Stimulated activated CD4-positive, alpha-beta T cell treated with anti-CD3 and anti-CD28 coated beads, Interleukin-4, amount 100 ng/mL, for 1 hour (primary cell): ENCODE measurements around the gene ITPK1.

Source experiments
- DNase-seq: peaks from one replicate; pipeline ENCODE4 v3.0.0-alpha.2; 2020

The ITPK1 gene

DNA sequence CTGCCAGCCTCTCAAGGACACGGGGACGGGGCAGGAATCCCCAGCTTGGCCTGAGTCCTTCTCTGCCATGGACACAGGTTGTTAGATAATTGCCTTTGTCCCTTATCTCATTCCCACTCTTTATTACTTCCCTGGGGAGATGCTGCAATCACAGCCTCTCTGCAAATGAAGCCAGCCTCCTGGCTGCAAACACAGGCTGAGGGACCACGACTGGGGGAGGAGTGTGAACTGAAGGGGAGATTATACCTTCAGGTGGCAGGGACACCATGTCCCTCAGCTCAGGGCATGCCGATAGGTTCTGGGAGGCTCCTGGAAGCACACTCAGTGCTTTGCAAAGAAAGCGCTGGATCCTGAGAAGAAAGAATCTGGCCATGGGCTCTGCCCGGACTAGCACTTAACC lies 208.9 kb downstream of the ITPK1 start:
- DNase-seq, result no peak

DNA sequence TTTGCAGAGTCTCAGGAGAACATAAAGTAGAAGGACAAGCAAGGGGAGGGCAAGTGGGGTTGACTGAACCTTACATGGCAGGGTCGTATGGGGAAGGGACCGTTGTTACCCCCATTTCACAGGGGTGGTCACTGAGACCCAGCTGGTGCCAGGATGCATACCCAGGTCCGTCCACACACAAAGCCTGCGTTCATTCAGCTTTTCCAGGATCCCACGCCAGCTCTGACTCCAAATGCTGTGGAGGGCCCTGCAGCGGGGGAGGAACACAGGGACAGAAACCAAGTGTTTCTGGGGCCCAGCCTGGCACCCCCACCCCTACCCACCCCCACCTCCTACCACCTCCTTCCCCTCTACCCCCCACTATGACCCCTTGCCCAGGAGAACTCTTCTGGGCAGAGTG lies 209.3 kb downstream of the ITPK1 start:
- no peak for DNase-seq

DNA sequence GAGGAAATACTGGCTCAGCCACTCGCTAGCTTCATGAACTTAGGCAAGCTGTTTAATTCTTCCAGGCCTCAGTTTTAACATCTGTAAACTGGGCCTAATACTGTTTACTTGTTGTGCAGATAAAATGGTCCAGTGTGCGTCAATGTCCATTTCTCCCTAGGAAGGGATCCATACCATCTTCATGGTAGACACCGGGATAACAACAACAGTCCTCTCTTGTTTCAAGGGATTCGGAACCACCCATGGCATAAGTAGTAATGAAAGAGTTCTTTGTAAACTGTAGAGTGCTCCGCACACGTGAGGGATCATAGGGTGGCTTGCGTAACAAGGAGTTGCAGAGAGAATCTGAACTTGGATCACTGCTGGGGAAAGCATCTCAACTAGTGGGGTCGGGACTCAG lies 210.1 kb downstream of the ITPK1 start:
- no peak for DNase-seq

DNA sequence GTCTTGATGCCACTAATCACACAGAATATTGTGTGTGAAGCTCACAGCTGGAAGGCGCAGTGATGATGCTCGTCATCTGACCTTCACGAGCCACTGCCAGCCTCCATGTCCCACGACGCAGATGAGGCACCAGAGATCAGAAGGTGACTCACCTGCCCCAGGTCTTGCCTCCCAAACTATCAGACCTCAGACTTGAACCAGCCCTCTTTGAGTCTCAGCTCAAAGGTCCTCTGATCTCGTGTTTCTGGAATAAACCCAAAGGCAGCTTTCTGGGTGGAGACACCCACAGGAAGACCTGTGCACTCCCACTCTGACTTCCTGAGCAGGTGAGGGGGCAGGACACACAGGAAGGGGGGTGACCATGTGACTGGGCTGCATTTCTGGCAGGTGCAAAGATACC lies 212.4 kb downstream of the ITPK1 start:
- DNase-seq, result peak; percentile 10

DNA sequence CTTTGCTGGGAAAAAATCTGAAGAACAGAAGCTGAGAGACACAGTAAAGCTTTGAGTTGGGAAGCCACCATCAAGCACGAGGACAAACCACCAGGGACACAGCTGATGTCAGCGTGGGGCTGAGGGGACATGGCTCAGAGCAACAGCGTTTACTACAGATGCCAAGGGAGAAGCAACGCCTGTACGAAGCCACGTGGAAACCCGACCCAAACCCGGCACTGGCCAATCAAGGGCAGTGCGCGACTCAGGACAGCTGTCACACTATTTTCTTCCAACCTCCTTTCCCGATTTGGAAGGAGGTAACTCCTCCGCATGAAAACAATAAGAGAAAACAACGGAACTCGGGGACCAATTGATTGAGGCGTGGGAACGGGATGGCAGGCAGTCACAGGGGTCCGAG lies 213.0 kb downstream of the ITPK1 start:
- no peak for DNase-seq

DNA sequence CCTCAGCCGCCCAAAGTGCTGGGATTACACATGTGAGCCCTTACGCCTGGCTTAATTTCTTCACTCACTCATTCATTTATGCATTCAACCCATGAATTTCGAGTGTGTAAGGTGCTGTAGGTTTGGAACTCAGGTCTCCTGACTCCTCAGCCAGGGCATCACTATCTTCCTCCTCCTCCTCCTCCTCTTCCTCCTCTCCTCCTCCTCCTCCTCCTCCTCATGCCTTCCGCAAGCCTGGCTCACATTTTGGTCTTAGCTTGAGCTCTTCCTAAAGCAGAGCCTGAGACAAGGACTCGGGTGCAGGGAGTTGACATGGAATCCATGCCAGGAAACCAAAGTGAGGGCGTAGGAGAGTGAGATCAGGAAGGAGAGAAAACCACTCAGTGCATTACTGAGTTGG lies 213.5 kb downstream of the ITPK1 start:
- no peak for DNase-seq

DNA sequence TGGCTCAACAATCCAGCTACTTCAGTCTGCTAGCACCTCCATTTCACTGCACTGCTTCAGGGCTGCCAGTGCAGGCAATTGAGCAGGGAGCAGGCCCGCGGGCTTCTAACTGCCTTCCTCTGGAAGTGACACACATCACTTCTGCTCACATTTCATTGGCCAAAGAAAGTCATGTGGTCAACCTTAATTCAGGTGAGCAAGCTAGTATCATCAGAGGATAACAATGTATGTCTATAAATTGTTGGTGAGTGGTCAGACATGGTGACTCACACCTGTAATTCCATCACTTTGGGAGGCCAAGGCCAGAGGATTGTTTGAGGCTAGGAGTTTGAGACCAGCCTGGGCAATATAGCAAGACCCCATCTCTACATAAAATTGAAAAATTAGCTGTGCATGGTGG lies 215.1 kb downstream of the ITPK1 start:
- DNase-seq, result no peak

DNA sequence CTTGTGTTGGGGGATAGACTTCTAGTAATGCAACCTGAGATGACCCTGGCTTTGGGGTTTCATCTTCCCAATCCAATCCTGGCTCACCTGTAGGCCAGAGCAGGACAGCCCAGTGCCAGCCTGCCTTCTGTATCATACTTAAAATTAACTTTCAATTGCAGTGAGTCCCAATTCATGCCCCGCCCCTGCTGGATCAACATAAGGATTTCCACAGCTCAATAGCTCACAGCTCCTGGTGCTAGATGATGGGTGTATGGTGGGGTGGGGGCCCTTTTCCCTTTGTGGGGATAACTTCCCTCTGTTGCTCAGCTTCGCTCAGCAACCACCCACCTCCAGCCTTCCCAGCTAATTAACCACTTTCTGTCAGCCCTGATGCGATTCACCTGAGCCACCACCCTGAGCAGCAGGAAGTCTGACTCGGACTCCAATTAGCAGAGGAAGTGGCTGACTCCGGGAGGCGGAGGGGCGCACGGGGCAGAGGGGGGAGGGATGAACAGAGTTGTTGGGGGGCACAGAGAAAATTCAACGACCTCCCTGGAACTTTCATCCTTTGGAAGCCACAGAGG lies 217.1 kb downstream of the ITPK1 start:
- DNase-seq, result no peak

DNA sequence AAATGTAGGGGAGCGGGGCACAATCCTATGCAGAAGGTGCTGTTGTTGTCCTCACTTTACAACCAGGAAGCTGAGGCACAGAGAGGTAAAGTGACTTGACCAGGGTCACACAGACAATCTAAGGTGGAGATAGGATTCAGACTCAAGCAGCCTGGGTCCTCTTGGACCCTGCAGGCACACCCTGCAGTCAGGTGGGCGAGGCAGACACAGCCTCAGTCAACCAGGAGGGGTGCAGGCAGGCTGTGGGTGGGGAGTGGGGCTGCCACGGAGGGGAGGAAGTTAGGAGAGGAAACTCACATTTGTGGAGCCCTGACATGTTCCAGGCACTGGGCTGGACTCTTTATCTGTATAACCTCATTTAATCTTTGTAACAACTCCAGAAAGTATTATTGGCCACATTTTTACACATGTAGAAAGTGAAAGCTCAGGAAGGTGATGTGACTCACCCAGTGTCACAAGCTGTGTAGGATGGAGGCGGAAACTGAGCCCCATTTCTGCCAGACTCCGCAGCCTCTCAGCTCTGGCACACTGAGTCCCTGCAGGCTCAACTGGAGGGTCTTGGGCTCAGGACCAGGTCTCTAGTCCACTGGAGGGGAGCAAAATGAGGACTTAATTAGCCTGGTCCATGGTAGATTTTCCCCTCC lies 217.7 kb downstream of the ITPK1 start:
- DNase-seq, result peak; percentile 41

DNA sequence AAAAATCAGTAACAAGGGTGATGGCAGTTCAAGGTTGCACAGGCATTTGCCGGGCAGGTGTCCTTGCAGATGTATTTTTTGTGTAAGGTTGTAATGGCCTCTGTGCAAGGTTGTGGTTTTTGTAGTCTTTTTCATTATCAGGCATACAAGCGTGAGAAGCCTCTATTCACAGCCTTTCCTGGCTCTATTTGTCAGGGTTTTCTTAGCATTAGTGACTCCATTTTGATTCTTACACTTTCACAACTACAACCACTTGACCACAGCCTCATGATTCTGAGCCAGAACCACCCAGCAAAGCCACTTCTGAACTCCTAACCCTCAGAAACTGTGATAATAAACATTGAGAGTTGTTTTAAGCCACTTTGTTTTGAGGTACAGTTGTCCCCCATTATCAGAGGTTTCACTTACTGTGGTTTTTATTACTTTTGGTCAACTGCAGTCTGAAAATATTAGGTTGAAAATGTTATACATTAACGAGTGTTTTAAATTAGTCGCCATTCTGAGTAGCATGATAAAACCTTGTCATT lies 220.3 kb downstream of the ITPK1 start:
- no peak for DNase-seq

DNA sequence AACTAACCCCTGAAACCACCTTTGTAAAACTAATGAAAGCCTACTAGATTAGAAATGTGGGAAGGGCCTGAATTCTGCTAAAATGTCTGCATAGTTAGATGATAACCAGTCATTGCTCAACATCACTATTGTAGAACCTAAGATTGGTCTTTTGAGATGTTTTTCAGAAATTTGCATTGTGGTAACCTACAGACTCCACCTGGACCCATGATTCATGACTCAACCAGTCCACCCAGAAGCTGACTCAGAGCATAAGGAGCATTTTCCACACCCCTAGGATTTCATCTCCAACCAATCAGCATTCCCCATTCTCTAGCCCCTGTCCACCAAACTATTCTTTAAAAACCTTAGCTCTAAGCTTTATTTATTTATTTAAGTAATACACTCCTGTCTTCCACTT lies 223.1 kb downstream of the ITPK1 start:
- DNase-seq, result no peak

DNA sequence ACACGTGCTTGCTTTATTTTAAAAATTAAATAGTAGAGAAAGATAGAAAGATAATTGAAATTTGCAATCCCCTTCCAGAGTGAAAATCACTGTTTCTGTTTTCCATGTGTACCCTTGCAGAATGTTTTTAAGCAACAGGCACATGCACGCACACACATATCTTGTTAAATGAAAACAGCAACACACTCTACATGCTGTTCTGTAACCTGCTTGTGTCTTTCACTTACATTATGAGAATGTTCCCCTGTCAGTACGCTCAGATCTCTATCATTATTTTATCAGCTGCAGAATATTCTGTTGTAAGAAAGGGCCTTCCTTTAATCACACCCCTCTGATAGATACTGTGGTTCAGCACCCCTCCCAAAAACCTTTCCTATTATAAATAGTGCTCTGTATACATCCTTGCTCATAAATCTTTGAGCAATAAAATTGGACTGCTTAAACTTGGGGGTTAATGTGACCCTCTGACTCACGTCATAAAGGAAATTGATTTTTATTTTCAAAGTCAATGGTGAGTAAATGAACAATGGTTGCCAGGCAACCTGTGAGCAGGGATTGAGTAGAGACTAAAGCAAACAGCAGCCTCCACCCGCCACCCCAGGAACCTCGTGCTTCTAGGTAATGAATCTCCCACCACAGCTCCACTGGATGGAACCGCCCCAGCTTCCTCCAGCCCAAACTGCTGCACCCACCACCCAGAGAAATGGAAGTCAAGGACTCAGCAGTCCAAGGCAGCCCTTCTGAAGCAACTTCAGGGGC lies 224.7 kb downstream of the ITPK1 start:
- no peak for DNase-seq

DNA sequence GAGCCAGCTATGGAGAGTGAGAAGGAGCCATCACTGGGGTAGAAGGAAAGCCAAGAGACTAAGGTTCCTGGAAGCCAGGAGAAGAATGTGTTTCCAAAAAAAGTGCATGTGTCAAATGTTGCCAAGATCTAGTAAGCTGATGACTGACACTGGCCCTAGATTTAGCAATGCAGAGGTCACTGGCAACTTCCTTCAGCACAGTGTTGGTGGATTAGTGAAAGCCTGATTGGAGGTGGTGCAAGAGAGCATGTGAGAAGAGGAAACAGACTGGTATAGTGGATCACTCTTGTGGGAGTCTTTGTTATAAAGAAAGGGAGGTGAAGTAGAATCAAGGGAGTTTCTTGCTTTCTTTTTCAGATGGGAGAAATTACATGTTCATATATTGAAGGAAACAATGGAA lies 226.8 kb downstream of the ITPK1 start:
- DNase-seq, result no peak

DNA sequence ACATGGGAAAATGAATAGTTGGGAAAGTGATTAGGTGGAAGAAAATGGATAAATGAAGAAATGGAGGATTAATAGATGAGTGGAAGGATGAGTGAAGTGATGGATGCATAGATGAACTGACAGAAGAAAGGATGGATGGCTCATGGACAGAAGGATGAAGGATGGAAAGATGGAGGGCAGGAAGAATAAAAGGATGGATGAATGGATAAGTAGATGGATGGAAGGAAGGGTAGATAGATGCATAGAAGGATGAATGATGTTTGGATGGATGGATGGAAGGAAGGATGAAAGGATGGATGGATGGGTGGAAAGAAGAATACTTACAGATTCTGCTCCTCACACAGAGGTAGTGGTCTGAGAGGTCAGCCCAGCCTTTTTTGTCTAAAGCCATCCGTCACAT lies 228.6 kb downstream of the ITPK1 start:
- DNase-seq, result no peak
